ENCODE measurements around the gene SLC22A1. TPM values are rescaled to one million over a fixed set of nuclear protein-coding genes. Genes with fewer than 3 reads are reported as not detected.

The SLC22A1 gene
- total and polyA plus RNA-seq, 2 donors (not counting 1 experiment from before 2014, with no cell fraction given) = 0.18 to 1.5 TPM

DNA sequence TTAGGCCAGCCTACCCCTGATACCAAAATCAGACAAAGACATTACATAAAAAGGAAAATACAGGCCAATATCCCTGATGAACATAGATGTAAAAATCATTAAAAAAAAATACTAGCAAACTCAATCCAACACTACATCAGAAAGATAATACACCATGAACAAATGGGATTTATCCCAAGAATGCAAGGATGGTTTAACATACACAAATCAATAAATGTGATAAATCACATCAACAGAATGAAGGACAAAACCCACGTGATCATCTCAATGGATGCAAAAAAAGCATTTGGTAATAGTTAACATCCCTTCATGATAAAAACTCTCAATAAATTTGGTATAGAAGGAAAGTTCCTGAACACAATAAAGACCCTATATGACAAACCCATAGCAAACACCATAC lies 73.2 kb downstream of the SLC22A1 start:
- intact Hi-C loops (cut with micrococcal nuclease) = no loop called here
- no peaks in the 10 kb centered on the region for H3K79me2 ChIP-seq (ENCODE audit: control insufficient read depth, insufficient read depth, low read length)
- H2AFZ ChIP-seq (ENCODE audit: insufficient read depth, low read depth, low read length, poor library complexity, severe bottlenecking) = no peak overlapping the region
- no peaks in the 10 kb centered on the region for H3K27me3 ChIP-seq (replicated peaks in 1 of 4; ENCODE audit: control extremely low read depth in 1 of 4, control insufficient read depth in 3 of 4, insufficient read depth in 4 of 4, low read length in 3 of 4)
- POLR2A ChIA-PET = no interaction called here
- H3K9ac ChIP-seq (ENCODE audit: low read length) = no peak overlapping the region
- Mint-ChIP-seq H3K4me1 (no peaks in the 10 kb centered on the region), H3K4me3 (no peak overlapping the region), H3K27me3 (no peaks in the 10 kb centered on the region), H3K27ac (no peak overlapping the region), H3K9me3 (ENCODE audit: insufficient read depth) (peaks cover 21% of the 10 kb centered on the region)
- no CpG with 5 or more reads among the region's 1 CpG for WGBS (ENCODE audit: insufficient coverage)
- no peaks in the 10 kb centered on the region for H3K36me3 ChIP-seq (replicated peaks in 1 of 2; ENCODE audit: control extremely low read depth in 1 of 2, control insufficient read depth in 1 of 2, extremely low read depth in 1 of 2, insufficient read depth in 2 of 2, low read length in 1 of 2)
- H3K27ac ChIP-seq (ENCODE audit: low read length in 2 of 2) = no peak overlapping the region
- CTCF ChIA-PET = interaction anchor here (0.6 kb wide), 1 partner anchor 13 kb away, joined by 3 read pairs; no protein-coding TSS in a partner anchor
- no peaks in the 10 kb centered on the region for H3K4me1 ChIP-seq (ENCODE audit: control insufficient read depth in 2 of 2, insufficient read depth in 2 of 2, low read length in 2 of 2)
- H3K4me2 ChIP-seq (replicated peaks; ENCODE audit: low read depth, low read length, poor library complexity, severe bottlenecking) = no peak overlapping the region
- H3K9me3 ChIP-seq (ENCODE audit: control extremely low read depth in 1 of 3, control insufficient read depth in 2 of 3, insufficient read depth in 1 of 3, low read length in 2 of 3) = peaks cover 0 to 18% (median 14%) of the 10 kb centered on the region in 3 donors
- H3K4me3 ChIP-seq (ENCODE audit: control extremely low read depth in 1 of 5, extremely low read depth in 1 of 5, insufficient read depth in 1 of 5, low read depth in 2 of 5, low read length in 4 of 5) = no peak overlapping the region
- H4K20me1 ChIP-seq (ENCODE audit: control insufficient read depth, insufficient read depth, low read length, poor library complexity, severe bottlenecking) = no peaks in the 10 kb centered on the region
- ATAC-seq (ENCODE audit: low read depth) (no peak), DNase-seq (no peak)
- TF ChIP-seq, protein P1, sequence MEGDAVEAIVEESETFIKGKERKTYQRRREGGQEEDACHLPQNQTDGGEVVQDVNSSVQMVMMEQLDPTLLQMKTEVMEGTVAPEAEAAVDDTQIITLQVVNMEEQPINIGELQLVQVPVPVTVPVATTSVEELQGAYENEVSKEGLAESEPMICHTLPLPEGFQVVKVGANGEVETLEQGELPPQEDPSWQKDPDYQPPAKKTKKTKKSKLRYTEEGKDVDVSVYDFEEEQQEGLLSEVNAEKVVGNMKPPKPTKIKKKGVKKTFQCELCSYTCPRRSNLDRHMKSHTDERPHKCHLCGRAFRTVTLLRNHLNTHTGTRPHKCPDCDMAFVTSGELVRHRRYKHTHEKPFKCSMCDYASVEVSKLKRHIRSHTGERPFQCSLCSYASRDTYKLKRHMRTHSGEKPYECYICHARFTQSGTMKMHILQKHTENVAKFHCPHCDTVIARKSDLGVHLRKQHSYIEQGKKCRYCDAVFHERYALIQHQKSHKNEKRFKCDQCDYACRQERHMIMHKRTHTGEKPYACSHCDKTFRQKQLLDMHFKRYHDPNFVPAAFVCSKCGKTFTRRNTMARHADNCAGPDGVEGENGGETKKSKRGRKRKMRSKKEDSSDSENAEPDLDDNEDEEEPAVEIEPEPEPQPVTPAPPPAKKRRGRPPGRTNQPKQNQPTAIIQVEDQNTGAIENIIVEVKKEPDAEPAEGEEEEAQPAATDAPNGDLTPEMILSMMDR (IDR thresholded peaks at IDR 0.05) = no peak
- no peak for TF ChIP-seq EZH2 (IDR thresholded peaks at IDR 0.05; ENCODE audit: borderline replicate concordance, insufficient read depth, low read depth, low read length, poor library complexity, severe bottlenecking)

DNA sequence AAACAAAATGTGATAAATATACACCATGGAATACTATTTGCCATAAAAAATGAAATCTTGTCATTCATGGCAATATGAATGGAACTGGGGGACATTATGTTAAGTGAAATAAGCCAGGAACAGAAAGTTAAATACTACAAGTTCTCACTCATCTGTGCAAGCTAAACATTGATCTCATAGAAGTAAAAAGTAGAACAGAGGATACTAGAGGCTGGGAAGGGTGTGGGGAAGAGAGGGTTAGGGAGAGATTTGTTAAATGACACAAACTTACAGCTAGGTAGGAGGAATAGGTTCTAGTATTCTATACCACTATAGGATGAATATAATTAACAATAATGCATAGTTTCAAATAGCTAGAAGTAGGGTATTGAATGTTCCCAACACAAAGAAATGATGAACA lies 76.0 kb downstream of the SLC22A1 start:
- H3K27ac ChIP-seq (ENCODE audit: low read length in 2 of 2) = no peak overlapping the region
- no peak for DNase-seq
- intact Hi-C loops (cut with micrococcal nuclease) = no loop called here
- no peaks in the 10 kb centered on the region for H3K4me1 ChIP-seq (ENCODE audit: control insufficient read depth in 2 of 2, insufficient read depth in 2 of 2, low read length in 2 of 2)
- H3K9ac ChIP-seq (ENCODE audit: low read length) = no peak overlapping the region
- TF ChIP-seq EZH2 (IDR thresholded peaks at IDR 0.05; ENCODE audit: borderline replicate concordance, insufficient read depth, low read depth, low read length, poor library complexity, severe bottlenecking) = no peak
- TF ChIP-seq, protein P1 (IDR thresholded peaks at IDR 0.05) = no peak
- no peaks in the 10 kb centered on the region for H3K36me3 ChIP-seq (replicated peaks in 1 of 2; ENCODE audit: control extremely low read depth in 1 of 2, control insufficient read depth in 1 of 2, extremely low read depth in 1 of 2, insufficient read depth in 2 of 2, low read length in 1 of 2)
- no peak overlapping the region for H3K4me3 Mint-ChIP-seq
- H3K9me3 ChIP-seq (ENCODE audit: control extremely low read depth in 1 of 3, control insufficient read depth in 2 of 3, insufficient read depth in 1 of 3, low read length in 2 of 3) = peaks cover 0 to 13% (median 4%) of the 10 kb centered on the region in 3 donors
- CTCF ChIA-PET = no interaction called here
- no peaks in the 10 kb centered on the region for H3K79me2 ChIP-seq (ENCODE audit: control insufficient read depth, insufficient read depth, low read length)
- no peak overlapping the region for H3K4me3 ChIP-seq (ENCODE audit: control extremely low read depth in 1 of 5, extremely low read depth in 1 of 5, insufficient read depth in 1 of 5, low read depth in 2 of 5, low read length in 4 of 5)
- peaks cover 11% of the 10 kb centered on the region for H3K27me3 Mint-ChIP-seq
- no peaks in the 10 kb centered on the region for H4K20me1 ChIP-seq (ENCODE audit: control insufficient read depth, insufficient read depth, low read length, poor library complexity, severe bottlenecking)
- no peak overlapping the region for H3K27ac Mint-ChIP-seq
- H3K9me3 Mint-ChIP-seq (ENCODE audit: insufficient read depth) = peaks cover 21% of the 10 kb centered on the region
- H3K4me2 ChIP-seq (replicated peaks; ENCODE audit: low read depth, low read length, poor library complexity, severe bottlenecking) = no peak overlapping the region
- POLR2A ChIA-PET = no interaction called here
- H3K27me3 ChIP-seq (replicated peaks in 1 of 4; ENCODE audit: control extremely low read depth in 1 of 4, control insufficient read depth in 3 of 4, insufficient read depth in 4 of 4, low read length in 3 of 4) = no peaks in the 10 kb centered on the region
- H2AFZ ChIP-seq (ENCODE audit: insufficient read depth, low read depth, low read length, poor library complexity, severe bottlenecking) = no peak overlapping the region
- ATAC-seq (ENCODE audit: low read depth) = no peak
- no peaks in the 10 kb centered on the region for H3K4me1 Mint-ChIP-seq

Data from B cell (primary cell).